CD4-positive, alpha-beta T cell treated with Interleukin-4 for 1 hour (primary cell): Measurements from ENCODE around the gene GPR157.
"Not testable (repeated sequence)": the region's sequence is repeated elsewhere in the genome, so short reads cannot be mapped to it uniquely, and the experiment has no call there.

Experiments used
- DNase-seq, 2 donors: peaks; one replicate each; pipeline ENCODE4 v3.0.0-alpha.2; 2020 to 2022

The GPR157 gene

GRCh38 chr1:9128520-9129265 is at the start of gene GPR157:
GPR157 (minus strand) TSS chr1:9129102; CDS start chr1:9129027, 75 bp downstream.
- DNase-seq: peak; percentile 77 to 83

DNA sequence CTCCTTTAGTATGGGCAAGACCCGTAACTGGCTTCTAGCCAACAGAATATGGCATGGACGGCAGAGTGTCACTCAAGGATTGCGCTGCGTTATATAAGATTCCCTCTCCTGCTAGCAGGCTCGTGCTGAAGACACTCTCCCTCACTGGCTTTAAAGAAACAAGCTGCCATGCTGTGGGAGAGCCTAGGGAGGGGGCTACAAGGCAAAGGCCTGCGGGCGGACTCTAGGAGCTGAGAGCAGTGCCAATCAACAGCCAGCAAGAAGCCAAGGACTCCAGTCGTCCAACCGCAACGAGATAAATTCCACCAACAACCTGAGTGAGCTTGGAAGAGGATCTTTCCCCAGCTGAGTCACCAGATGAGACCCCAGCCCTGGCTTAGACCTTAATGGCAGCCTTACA is 45.9 kb upstream of the GPR157 start:
- DNase-seq: no peak

- no peak for DNase-seq
Observed at GRCh38 chr1:9174243-9174642, 45.3 kb upstream of the GPR157 start.

DNA sequence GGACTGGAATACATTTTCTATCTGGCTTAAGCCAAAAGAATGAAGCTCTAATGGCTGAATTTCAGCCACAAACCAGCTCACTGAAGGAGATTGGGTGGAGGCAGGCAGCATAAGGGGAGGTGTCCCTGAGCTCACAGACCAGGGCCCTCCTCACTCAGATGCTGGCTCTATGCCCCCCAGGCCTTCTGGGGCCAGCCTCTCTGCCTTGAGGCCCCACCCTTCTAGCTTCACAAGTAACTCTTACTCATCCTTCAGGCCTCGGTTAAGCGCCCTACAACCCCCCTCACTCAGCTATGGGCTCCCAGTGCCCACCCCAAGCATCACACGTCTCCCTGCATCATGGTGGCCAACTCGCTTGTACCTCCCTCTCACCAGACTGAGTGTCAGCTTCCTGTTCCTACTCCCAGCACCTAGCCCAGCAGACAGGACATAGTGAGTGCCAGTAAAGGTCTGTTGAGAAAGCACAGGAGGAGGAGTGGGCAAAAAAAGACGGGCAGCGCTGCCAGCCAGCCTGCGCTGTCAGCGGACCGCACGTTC is 40.8 kb upstream of the GPR157 start:
- no peak for DNase-seq

DNA sequence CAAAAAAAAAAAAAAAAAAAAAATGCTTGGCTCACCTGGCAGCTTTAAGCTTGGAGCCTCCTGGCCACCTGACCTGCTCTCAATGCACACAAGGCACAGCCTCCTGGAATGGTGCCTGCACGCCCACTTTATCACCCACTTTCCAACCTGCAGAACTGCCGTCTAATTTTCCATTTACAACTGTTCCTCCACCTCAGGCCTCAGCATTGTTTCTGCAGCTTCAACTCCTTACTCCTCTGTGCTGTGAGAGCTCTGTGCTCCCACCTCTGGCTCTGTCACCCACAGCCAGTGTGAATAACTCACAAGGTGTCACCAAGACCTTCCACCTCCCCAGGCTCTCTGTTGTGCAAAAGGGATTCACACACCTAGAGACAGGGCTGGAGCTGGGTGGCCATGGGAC is 38.7 kb upstream of the GPR157 start:
- DNase-seq: no peak

DNA sequence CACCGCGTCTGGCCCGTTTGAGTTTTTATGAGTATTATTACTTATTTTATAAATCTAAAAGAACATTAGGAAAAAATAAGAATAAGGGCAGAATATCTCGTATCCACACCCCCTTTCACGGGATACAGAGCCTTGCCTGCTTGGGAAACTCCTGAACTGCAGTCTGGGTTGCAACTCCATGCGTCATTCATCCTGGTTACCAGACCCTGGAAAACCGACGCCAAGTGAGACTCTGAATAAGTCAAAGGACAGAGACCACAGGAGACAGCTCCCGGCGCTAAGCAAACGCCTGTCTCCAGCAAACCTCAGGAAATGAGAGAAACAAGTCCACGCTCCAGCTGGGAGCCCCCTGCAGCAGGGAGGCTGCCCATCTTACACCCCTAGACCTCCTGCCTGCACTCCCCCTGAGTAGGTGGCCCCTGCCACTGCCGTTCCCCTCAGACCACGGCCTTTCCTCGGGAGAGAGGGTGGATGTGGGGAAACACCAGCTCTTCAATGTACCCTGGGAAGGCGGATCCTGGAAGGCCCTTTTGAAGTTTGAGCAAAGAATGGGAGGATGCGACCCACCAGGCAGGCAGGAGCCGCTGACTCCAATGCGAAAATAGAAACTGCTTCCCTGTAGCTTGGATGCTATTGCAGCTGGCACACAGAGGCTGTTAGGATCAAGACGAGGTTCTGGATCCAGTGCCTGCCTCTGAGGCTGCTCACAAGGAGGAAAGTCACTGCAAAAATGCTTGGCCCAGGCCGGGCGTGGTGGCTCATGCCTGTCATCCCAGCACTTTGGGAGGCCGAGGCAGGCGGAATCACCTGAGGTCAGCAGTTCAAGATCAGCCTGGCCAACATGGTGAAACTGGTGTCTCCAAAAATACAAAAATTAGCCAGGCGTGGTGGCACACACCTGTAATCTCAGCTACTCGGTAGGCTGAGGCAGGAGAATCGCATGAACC is 37.7 kb upstream of the GPR157 start:
- DNase-seq: no peak

- no peak for DNase-seq
Observed at GRCh38 chr1:9165396-9165795, 36.5 kb upstream of the GPR157 start.

DNA sequence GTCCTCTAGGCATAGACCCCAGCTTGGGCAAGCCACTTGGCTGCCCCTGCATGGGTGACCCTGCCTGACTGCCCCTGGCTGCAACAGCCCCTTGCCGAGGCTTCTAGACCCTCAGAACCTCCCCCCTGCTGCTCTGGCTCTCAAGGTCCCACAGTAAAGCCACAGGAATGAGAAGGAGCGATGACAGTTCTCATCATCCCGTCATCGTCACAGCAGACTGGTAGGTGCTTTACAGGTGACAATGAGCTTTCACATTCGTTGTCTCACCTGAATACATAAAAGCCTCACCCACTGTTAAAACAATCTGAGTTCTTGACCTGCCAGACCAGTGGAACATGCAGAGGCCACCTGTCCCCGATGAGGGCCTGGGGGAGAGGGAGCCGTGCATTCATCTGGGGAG is 36.0 kb upstream of the GPR157 start:
- DNase-seq: no peak

DNA sequence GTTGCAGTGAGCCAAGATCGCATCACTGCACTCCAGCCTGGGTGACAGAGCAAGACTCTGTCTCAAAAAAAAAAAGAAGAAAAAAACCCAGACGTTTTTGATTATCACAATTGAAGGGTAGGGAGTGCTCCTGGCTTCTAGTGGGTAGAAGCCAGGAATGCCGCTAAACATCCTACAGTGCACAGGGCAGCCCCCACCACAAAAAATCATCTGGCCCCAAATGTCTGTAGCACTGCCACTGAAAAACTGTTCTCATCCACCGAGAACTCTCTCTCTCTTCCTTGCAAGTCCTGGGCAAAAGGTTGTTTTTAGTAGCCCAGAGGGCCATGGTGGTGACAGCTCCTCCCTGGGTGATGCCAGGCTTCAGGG is 35.6 kb upstream of the GPR157 start:
- no peak for DNase-seq

DNA sequence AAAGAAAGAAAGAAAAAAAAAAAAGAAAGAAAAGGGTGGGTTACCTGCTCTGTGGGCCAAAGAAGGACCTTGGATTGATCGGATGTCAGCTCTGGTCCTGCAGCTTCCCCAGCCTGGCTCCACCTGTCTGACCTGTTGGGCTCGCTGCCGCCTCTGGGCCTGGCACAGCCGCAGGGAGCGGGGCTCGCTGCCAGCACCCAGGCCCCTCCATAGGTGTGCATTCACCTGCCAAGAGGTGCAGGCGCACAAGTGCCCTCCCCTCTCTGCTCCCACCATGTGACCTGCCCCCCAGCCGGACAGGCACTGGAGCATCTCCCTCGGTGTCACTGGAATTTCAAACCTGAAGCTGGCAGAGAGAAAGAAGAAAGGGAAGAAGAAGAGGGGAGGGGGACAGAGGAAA is 33.1 kb upstream of the GPR157 start:
- no peak for DNase-seq

- no peak for DNase-seq
Observed at GRCh38 chr1:9161342-9161741, 32.4 kb upstream of the GPR157 start.

GRCh38 chr1:9160079-9160717 is 31.3 kb upstream of the GPR157 start:
- DNase-seq: no peak

DNA sequence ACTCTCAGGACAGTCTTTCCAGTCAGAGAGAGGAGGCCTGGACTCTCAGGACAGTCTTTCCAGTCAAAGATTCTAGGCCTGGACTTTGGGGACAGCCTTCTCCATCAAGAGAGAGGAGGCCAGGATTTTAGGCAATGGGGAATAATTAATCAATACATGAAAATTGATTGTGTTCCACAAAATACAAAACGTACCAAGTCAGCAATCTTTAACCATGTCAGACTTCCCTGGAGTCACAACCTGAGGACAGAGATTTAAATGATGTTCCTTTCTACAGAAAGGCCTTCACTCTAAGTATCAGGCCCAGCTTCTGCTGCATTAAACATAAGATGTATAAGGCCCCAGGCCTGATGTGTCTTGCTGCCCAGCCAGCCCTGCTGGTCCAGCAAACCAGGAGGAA is 27.0 kb upstream of the GPR157 start:
- DNase-seq: no peak

- DNase-seq: not testable (repeated sequence)
Observed at GRCh38 chr1:9155405-9155804, 26.5 kb upstream of the GPR157 start.

- no peak for DNase-seq
Observed at GRCh38 chr1:9153152-9153551, 24.2 kb upstream of the GPR157 start.

GRCh38 chr1:9152535-9152934 is 23.6 kb upstream of the GPR157 start:
- DNase-seq: no peak

DNA sequence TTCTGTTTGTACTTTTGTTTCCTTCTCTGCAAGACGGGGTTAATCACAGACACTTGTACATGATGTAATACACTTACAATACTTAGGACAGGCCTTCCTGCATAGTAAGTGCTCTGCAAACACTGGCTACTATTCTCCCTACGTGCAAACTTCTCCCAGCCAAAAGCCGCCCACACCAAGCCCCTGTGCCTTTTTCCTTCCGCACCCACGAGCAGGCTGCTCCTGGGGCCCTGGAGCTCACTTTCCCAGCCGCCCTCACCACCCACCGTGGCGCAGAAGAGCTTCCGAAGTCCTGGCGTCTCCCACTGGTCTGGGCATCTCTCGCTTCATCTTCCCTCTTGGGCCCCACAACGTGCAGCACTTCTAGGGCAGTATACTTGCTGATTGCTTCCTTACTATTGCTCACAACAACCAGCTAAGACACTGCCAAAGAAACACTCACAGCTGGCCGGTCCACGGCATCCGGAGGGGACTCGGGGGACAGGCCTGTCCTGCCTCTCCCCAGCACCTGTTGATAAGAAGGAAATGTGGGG is 22.5 kb upstream of the GPR157 start:
- no peak for DNase-seq

- DNase-seq: no peak
Observed at GRCh38 chr1:9150582-9151327, 21.9 kb upstream of the GPR157 start.

DNA sequence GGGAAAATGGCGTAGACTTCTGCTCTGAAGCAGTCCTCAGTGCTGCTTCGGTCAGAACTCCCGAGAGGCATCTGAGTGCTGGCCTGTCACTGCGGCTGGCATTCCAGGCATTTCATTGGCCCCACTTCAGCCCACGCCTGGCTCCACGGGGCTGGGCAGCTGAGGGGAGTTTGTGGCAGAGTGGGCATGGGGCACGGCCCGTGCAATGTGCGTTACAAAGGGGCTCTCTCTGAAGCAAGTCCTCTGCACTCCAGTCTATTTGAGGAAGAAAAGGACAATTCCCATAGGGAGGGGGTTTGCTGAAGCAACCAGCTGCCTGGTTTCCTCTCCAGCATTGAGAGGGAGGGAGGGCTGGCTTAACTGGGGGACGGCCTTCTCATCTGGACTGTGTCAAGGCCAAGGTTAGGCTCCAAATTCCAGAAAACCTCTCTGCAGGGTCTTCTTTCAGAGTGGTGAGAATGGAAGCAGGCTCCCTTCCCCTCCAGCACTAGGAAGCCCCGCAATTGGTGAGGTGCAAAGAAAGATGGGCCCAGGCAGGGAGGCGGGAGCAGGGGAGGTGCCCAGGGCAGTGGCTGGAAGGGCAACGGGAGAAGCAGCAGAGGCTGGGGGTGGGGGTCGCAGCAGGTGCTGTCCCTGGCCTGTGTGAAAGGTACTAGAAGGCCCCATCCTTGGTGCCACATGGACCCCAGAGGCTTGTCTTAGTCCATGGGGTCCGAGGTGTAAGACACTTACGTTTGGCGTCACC is 21.1 kb upstream of the GPR157 start:
- no peak for DNase-seq

DNA sequence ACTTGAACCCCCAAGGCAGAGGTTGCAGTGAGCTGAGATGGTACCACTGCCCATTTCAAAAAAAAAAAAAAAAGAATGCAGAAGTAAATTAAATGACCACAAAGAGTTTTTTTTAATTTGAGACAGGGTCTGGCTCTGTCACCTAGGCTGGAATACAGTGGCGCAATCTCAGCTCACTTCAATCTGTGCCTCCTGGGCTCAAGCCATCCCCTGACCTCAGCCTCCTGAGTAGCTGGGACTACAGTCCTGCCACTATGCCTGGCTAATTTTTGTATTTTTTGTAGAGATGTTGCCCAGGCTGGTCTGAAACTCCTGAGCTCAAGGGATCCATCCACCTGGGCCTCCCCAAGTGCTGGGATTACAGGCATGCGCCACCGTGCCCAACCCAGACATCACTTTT is 20.2 kb upstream of the GPR157 start:
- no peak for DNase-seq

DNA sequence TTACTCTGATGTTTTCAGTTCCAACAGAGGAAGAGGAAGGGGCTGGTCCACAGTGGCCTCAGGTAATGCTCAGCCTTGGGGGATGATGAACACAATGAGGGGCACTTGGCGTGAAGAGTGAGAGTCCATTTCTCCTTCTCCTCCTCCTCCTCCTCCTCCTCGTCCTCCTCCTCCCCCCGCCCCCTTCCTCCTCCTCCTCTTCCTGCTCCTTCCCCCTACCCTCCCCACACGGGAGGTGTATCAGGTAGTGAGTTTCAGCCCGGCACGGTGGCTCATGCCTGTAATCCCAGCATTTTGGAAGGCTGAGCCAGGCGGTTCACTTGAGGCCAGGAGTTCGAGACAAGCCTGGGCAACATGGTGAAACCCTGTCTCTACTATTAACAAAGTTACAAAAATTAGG is 17.3 kb upstream of the GPR157 start:
- no peak for DNase-seq

DNA sequence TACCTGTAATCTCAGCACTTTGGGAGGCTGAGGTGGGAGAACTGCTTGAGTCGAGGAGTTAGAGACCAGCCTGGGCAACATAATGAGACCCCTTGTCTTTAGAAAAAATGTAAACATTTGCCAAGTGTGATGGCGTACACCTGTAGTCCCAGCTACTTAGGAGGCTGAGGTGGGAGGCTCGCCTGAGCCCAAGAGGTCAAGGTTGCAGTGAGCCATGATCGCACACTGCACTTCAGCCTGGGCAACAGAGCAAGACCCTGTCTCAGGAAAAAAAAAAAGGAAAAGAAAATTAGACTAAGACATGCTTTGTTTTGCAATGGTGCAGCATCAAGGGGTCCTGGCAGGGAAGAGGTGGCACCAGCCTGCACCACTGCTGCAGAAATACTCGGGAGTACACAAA is 16.8 kb upstream of the GPR157 start:
- no peak for DNase-seq
